Astrocyte (in vitro differentiated cells and primary cell): ENCODE results near the gene CLEC16A. TPM values are rescaled to one million over a fixed set of nuclear protein-coding genes. Genes with fewer than 3 reads are reported as not detected.

Experiments used
- DNase-seq: peaks from one replicate; pipeline ENCODE4 v3.0.0-alpha.2; 2010; ENCODE audit warnings: low read depth
- FAIRE-seq: peaks from 2 replicates; lab custom pipeline; 2011; peaks lifted over from hg19 to GRCh38; lab: Jason Lieb, UNC
- H2AFZ ChIP-seq: 2 replicates; pipeline ENCODE4 v1.6.0; 2012; ENCODE audit warnings: low read depth, low read length, inconsistent platforms
- H3K27ac ChIP-seq: 2 replicates; pipeline ENCODE4 v1.5.1; 2011; ENCODE audit warnings: low read depth, low read length, inconsistent platforms
- H3K27me3 ChIP-seq: 2 replicates; pipeline ENCODE4 v1.6.0; 2011; ENCODE audit warnings: low read length, inconsistent platforms; ENCODE audit not compliant: insufficient read depth
- H3K36me3 ChIP-seq: 2 replicates; pipeline ENCODE4 v1.5.1; 2011; ENCODE audit warnings: low read length, inconsistent platforms; ENCODE audit not compliant: insufficient read depth
- H3K4me1 ChIP-seq: 2 replicates; pipeline ENCODE4 v1.5.1; 2011; ENCODE audit warnings: low read length, inconsistent platforms; ENCODE audit not compliant: insufficient read depth
- H3K4me2 ChIP-seq: 2 replicates; pipeline ENCODE4 v1.6.0; 2012; ENCODE audit warnings: low read length, inconsistent platforms
- H3K4me3 ChIP-seq: 2 replicates; pipeline ENCODE4 v1.5.1; 2011; ENCODE audit warnings: low read depth, mild to moderate bottlenecking, low read length, inconsistent platforms; ENCODE audit not compliant: insufficient read depth
- H3K79me2 ChIP-seq: 2 replicates; pipeline ENCODE4 v1.6.0; 2012; ENCODE audit warnings: mild to moderate bottlenecking, low read length, inconsistent platforms; ENCODE audit not compliant: insufficient read depth
- H3K9ac ChIP-seq: 2 replicates; pipeline ENCODE4 v1.6.0; 2012; ENCODE audit warnings: mild to moderate bottlenecking, low read length, inconsistent platforms
- H3K9me3 ChIP-seq: 2 replicates; pipeline ENCODE4 v1.5.1; 2012; ENCODE audit warnings: low read depth, mild to moderate bottlenecking, low read length, inconsistent platforms; ENCODE audit not compliant: insufficient read depth
- H4K20me1 ChIP-seq: 2 replicates; pipeline ENCODE4 v1.6.0; 2012; ENCODE audit warnings: low read length, inconsistent platforms; ENCODE audit not compliant: insufficient read depth
- H3K27ac Mint-ChIP-seq: one replicate; pipeline ENCODE4 v1.8.0; 2021; ENCODE audit warnings: mild to moderate bottlenecking, mixed read lengths; ENCODE audit not compliant: unreplicated experiment
- H3K27me3 Mint-ChIP-seq: one replicate; pipeline ENCODE4 v1.8.0; 2021; ENCODE audit warnings: low read depth, mixed read lengths; ENCODE audit not compliant: unreplicated experiment
- H3K36me3 Mint-ChIP-seq: one replicate; pipeline ENCODE4 v1.8.0; 2021; ENCODE audit warnings: low read depth, mixed read lengths; ENCODE audit not compliant: unreplicated experiment
- H3K4me1 Mint-ChIP-seq: one replicate; pipeline ENCODE4 v1.8.0; 2021; ENCODE audit warnings: low read depth, mixed read lengths; ENCODE audit not compliant: unreplicated experiment
- H3K4me3 Mint-ChIP-seq: one replicate; pipeline ENCODE4 v1.8.0; 2021; ENCODE audit warnings: mild to moderate bottlenecking, moderate library complexity, mixed read lengths; ENCODE audit not compliant: unreplicated experiment
- H3K9me3 Mint-ChIP-seq: one replicate; pipeline ENCODE4 v1.8.0; 2021; ENCODE audit warnings: mild to moderate bottlenecking, mixed read lengths; ENCODE audit not compliant: unreplicated experiment
- EZH2 ChIP-seq: IDR thresholded peaks from 2 replicates; pipeline ENCODE4 v1.6.1; 2012; ENCODE audit warnings: mild to moderate bottlenecking, low read length, inconsistent platforms; ENCODE audit not compliant: insufficient read depth
- total RNA-seq: library from RNA; stranded (reverse); gene quantifications from 2 replicates; pipeline ENCODE4 v1.2.1, GENCODE V29; 2021
- TF ChIP-seq, protein P1 (sequence below): IDR thresholded peaks from 2 replicates; pipeline ENCODE4 v1.5.1; 2011; ENCODE audit warnings: low read depth, mild to moderate bottlenecking, inconsistent platforms, low read length, moderate library complexity; ENCODE audit not compliant: insufficient read depth

Gene CLEC16A
- total RNA-seq, 1 donor from 2014 or later = 31.7 TPM

DNA sequence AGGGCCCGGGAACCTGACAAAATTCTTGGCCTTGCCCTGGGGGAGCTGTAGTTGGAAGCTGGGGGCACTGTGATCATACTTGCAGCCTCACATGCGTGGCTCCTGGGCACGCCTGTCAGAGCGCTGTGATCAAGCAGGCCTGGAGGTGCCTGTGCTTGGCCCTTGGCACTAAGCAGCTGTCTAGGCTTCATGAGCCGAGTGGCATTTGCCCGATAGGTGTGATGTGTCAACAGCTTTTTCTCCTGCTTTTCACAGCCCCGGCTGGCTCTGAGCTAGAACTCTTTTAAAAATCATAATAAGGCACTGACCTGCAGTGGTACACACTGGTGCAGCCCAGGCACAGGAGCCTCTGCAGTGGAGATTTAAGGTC lies 197.9 kb downstream of the CLEC16A start:
- H3K9ac ChIP-seq = no peak overlapping the region
- H3K4me3 Mint-ChIP-seq = no peak overlapping the region
- H3K4me2 ChIP-seq = no peak overlapping the region
- H3K9me3 ChIP-seq = no peaks in the 10 kb centered on the region
- peaks cover 3% of the 10 kb centered on the region for H3K9me3 Mint-ChIP-seq
- no peak overlapping the region for H3K4me3 ChIP-seq
- H2AFZ ChIP-seq = no peak overlapping the region
- H3K79me2 ChIP-seq = no peaks in the 10 kb centered on the region
- peaks cover 7% of the 10 kb centered on the region for H4K20me1 ChIP-seq
- DNase-seq (no peak), FAIRE-seq (no peak)
- TF ChIP-seq EZH2 = no peak
- TF ChIP-seq, protein P1, sequence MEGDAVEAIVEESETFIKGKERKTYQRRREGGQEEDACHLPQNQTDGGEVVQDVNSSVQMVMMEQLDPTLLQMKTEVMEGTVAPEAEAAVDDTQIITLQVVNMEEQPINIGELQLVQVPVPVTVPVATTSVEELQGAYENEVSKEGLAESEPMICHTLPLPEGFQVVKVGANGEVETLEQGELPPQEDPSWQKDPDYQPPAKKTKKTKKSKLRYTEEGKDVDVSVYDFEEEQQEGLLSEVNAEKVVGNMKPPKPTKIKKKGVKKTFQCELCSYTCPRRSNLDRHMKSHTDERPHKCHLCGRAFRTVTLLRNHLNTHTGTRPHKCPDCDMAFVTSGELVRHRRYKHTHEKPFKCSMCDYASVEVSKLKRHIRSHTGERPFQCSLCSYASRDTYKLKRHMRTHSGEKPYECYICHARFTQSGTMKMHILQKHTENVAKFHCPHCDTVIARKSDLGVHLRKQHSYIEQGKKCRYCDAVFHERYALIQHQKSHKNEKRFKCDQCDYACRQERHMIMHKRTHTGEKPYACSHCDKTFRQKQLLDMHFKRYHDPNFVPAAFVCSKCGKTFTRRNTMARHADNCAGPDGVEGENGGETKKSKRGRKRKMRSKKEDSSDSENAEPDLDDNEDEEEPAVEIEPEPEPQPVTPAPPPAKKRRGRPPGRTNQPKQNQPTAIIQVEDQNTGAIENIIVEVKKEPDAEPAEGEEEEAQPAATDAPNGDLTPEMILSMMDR = no peak
- no peaks in the 10 kb centered on the region for H3K36me3 ChIP-seq
- H3K27me3 Mint-ChIP-seq = peaks cover 5% of the 10 kb centered on the region
- no peak overlapping the region for H3K27ac Mint-ChIP-seq
- peaks cover 21% of the 10 kb centered on the region for H3K4me1 ChIP-seq
- peaks cover 20% of the 10 kb centered on the region for H3K4me1 Mint-ChIP-seq
- peaks cover 25% of the 10 kb centered on the region for H3K36me3 Mint-ChIP-seq
- H3K27me3 ChIP-seq = no peaks in the 10 kb centered on the region
- no peak overlapping the region for H3K27ac ChIP-seq

DNA sequence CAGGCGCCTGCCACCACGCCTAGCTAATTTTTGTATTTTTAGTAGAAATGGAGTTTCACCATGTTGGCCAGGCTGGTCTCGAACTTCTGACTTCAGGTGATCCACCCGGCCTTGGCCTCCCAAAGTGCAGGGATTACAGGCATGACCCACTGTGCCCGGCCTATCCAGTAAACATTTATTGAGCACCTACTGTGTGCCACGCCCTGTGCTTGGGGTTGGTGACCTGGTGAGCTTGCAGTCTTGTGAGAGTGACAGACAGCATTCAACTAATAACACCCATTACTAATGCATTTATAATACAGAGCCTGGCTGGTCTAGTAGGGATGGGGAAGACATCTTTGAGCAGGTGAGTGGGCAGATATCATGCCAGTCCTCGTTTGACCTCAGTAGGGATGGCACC lies 198.6 kb downstream of the CLEC16A start:
- Mint-ChIP-seq H3K9me3 (peaks cover 3% of the 10 kb centered on the region), H3K27ac (no peak overlapping the region), H3K4me1 (peaks cover 20% of the 10 kb centered on the region), H3K36me3 (peaks cover 23% of the 10 kb centered on the region), H3K4me3 (no peak overlapping the region), H3K27me3 (peaks cover 5% of the 10 kb centered on the region)
- Histone ChIP-seq H3K36me3 (no peaks in the 10 kb centered on the region), H4K20me1 (peaks cover 7% of the 10 kb centered on the region), H3K79me2 (no peaks in the 10 kb centered on the region), H2AFZ (no peak overlapping the region), H3K9me3 (no peaks in the 10 kb centered on the region), H3K4me2 (no peak overlapping the region), H3K27ac (no peak overlapping the region), H3K4me3 (no peak overlapping the region), H3K27me3 (no peaks in the 10 kb centered on the region), H3K4me1 (peaks cover 18% of the 10 kb centered on the region), H3K9ac (no peak overlapping the region)
- TF ChIP-seq, protein P1 = no peak
- TF ChIP-seq EZH2 = no peak
- FAIRE-seq (no peak), DNase-seq (no peak)

DNA sequence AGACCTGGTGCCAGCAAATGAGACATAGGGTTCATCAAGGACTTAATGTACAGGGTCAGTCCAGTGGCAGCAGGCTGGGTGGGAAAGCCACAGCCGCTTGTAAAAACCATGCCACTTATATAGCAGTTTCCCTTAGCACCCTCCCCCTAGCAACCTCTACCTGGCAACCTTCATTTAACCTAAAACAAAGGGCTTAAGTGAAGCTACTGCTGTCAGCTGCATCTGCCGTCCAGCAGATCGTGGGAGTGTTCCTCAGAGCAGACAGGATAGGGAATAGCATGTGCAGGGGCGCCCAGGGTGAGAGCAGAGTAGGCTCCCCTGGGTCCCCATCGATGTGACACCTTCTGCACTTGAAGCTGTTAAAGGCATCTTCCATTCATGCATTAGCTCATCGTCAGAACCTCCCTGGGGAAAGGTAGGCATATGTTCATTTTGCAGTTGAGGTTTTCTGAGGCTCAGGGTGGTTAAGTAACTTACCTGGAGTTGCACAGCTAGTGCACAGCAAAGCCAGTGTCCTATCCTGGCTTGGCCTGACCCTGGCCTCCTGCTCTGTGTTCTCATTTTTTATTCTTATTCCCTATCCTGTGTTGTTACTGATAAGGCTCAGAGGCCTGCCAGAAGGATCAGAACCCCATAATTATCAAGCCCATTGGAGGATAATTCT lies 199.1 kb downstream of the CLEC16A start:
- H3K27me3 ChIP-seq = no peaks in the 10 kb centered on the region
- Mint-ChIP-seq H3K4me3 (no peak overlapping the region), H3K36me3 (peaks cover 23% of the 10 kb centered on the region), H3K4me1 (peaks cover 20% of the 10 kb centered on the region), H3K27me3 (peaks cover 5% of the 10 kb centered on the region), H3K27ac (no peak overlapping the region), H3K9me3 (peaks cover 3% of the 10 kb centered on the region)
- H3K4me3 ChIP-seq = no peak overlapping the region
- no peak overlapping the region for H3K27ac ChIP-seq
- no peak overlapping the region for H2AFZ ChIP-seq
- no peak for DNase-seq
- H3K4me2 ChIP-seq = no peak overlapping the region
- no peaks in the 10 kb centered on the region for H3K79me2 ChIP-seq
- TF ChIP-seq EZH2 = no peak
- TF ChIP-seq, protein P1 = no peak
- no peak for FAIRE-seq
- H3K9ac ChIP-seq = no peak overlapping the region
- H4K20me1 ChIP-seq = peaks cover 7% of the 10 kb centered on the region
- H3K9me3 ChIP-seq = no peaks in the 10 kb centered on the region
- H3K36me3 ChIP-seq = no peaks in the 10 kb centered on the region
- H3K4me1 ChIP-seq = peaks cover 16% of the 10 kb centered on the region
